Progenitor cell of endocrine pancreas (in vitro differentiated cells): ENCODE measurements around the gene PORCN. TPM values are rescaled to one million over a fixed set of nuclear protein-coding genes. Genes with fewer than 3 reads are reported as not detected.
A peak's percentile ranks its signal among the peaks of the same experiment; 100 is the strongest.

Source experiments
- DNase-seq: peaks from one replicate; pipeline ENCODE4 v3.0.0; 2021; ENCODE audit warnings: low spot score; ENCODE audit not compliant: unreplicated experiment
- H3K27ac Mint-ChIP-seq: 2 replicates; pipeline ENCODE4 v1.8.0; 2021; ENCODE audit warnings: mild to moderate bottlenecking, moderate library complexity, mixed read lengths
- H3K27me3 Mint-ChIP-seq: 2 replicates; pipeline ENCODE4 v1.8.0; 2021; ENCODE audit warnings: mixed read lengths
- H3K36me3 Mint-ChIP-seq: 2 replicates; pipeline ENCODE4 v1.8.0; 2022; ENCODE audit warnings: mixed read lengths; ENCODE audit not compliant: insufficient read depth
- H3K4me1 Mint-ChIP-seq: 2 replicates; pipeline ENCODE4 v1.8.0; 2021; ENCODE audit warnings: low read depth, mixed read lengths
- H3K4me3 Mint-ChIP-seq: 2 replicates; pipeline ENCODE4 v1.8.0; 2021; ENCODE audit warnings: low read depth, mild to moderate bottlenecking, moderate library complexity, mixed read lengths
- H3K9me3 Mint-ChIP-seq: 2 replicates; pipeline ENCODE4 v1.8.0; 2021; ENCODE audit warnings: low read depth, mixed read lengths
- CTCF ChIP-seq: fragments of 200-600 bp; sonication (generic); IDR thresholded peaks from one replicate; pipeline ENCODE4 v1.5.0; 2021; ENCODE audit warnings: antibody characterized with exemption, mild to moderate bottlenecking; ENCODE audit not compliant: unreplicated experiment
- total RNA-seq: library from RNA; stranded (reverse); gene quantifications from 2 replicates; pipeline ENCODE4 v1.2.1, GENCODE V29; 2021

PORCN gene
- total RNA-seq, 1 donor from 2014 or later: 6.5 TPM

GRCh38 chrX:48509245-48509590 lies 426 bp downstream of the PORCN start:
- peak overlapping the region; percentile 71 for H3K27ac Mint-ChIP-seq
- no peak for DNase-seq

GRCh38 chrX:48509619-48510018 lies 827 bp downstream of the PORCN start:
- TF ChIP-seq CTCF: no peak
- Mint-ChIP-seq H3K9me3 (peaks cover 4% of the 10 kb centered on the region), H3K4me1 (peaks cover 2% of the 10 kb centered on the region), H3K27me3 (no peaks in the 10 kb centered on the region), H3K27ac (peak overlapping the region; percentile 71), H3K4me3 (peak overlapping the region; percentile 82), H3K36me3 (peaks cover 3% of the 10 kb centered on the region)
- no peak for DNase-seq

More at GRCh38 chrX:48509245-48509590, 426 bp downstream of the PORCN start:
- Mint-ChIP-seq H3K36me3 (peaks cover 3% of the 10 kb centered on the region), H3K9me3 (peaks cover 5% of the 10 kb centered on the region), H3K27me3 (no peaks in the 10 kb centered on the region), H3K4me1 (peaks cover 2% of the 10 kb centered on the region), H3K4me3 (peak overlapping the region; percentile 82)
- no peak for TF ChIP-seq CTCF

- no peak overlapping the region for H3K4me3 Mint-ChIP-seq
- peaks cover 4% of the 10 kb centered on the region for H3K9me3 Mint-ChIP-seq
- H3K27ac Mint-ChIP-seq: no peak overlapping the region
Observed at GRCh38 chrX:48511560-48511959, 2.8 kb downstream of the PORCN start.

GRCh38 chrX:48512371-48512935 lies 3.7 kb downstream of the PORCN start:
- peaks cover 3% of the 10 kb centered on the region for H3K36me3 Mint-ChIP-seq
- no peak for DNase-seq
- peaks cover 2% of the 10 kb centered on the region for H3K4me1 Mint-ChIP-seq
- H3K4me3 Mint-ChIP-seq: no peak overlapping the region
- no peak overlapping the region for H3K27ac Mint-ChIP-seq
- TF ChIP-seq CTCF: no peak
- no peaks in the 10 kb centered on the region for H3K27me3 Mint-ChIP-seq
- peaks cover 4% of the 10 kb centered on the region for H3K9me3 Mint-ChIP-seq

More at GRCh38 chrX:48511560-48511959, 2.8 kb downstream of the PORCN start:
- TF ChIP-seq CTCF: peak; percentile 37
- Mint-ChIP-seq H3K36me3 (peaks cover 3% of the 10 kb centered on the region), H3K27me3 (no peaks in the 10 kb centered on the region), H3K4me1 (peaks cover 2% of the 10 kb centered on the region)
- DNase-seq: no peak

- H3K9me3 Mint-ChIP-seq: peaks cover 4% of the 10 kb centered on the region
- no peak overlapping the region for H3K4me3 Mint-ChIP-seq
- TF ChIP-seq CTCF: no peak
- DNase-seq: no peak
- no peak overlapping the region for H3K27ac Mint-ChIP-seq
- peaks cover 3% of the 10 kb centered on the region for H3K36me3 Mint-ChIP-seq
- no peaks in the 10 kb centered on the region for H3K4me1 Mint-ChIP-seq
- no peaks in the 10 kb centered on the region for H3K27me3 Mint-ChIP-seq
Observed at GRCh38 chrX:48513670-48514069, 4.9 kb downstream of the PORCN start.
